Loucy (cell line): ENCODE data around the gene PDXK.

Experiments
- H2AFZ ChIP-seq: fragments of 200-600 bp; sonication (generic); 2 replicates; pipeline ENCODE4 v1.6.0; 2016; ENCODE audit warnings: antibody characterized with exemption, mild to moderate bottlenecking, low read length, moderate library complexity
- H3F3A ChIP-seq: fragments of 200-600 bp; 2 replicates; pipeline ENCODE4 v1.6.0; 2016; ENCODE audit warnings: antibody characterized with exemption, low read depth, mild to moderate bottlenecking
- H3K27me3 ChIP-seq: fragments of 200-600 bp; sonication (generic); 2 replicates; pipeline ENCODE4 v1.6.1; 2014; ENCODE audit warnings: low read length, mild to moderate bottlenecking; ENCODE audit not compliant: insufficient read depth, poor library complexity, severe bottlenecking
- H3K36me3 ChIP-seq: fragments of 200-600 bp; sonication (generic); 2 replicates; pipeline ENCODE4 v1.6.1; 2016; ENCODE audit warnings: low read length; ENCODE audit not compliant: insufficient read depth
- H3K4me1 ChIP-seq: fragments of 200-600 bp; sonication (generic); 2 replicates; pipeline ENCODE4 v1.5.1; 2014; ENCODE audit warnings: low read length, mild to moderate bottlenecking; ENCODE audit not compliant: insufficient read depth, poor library complexity, severe bottlenecking
- H3K4me2 ChIP-seq: fragments of 200-600 bp; sonication (generic); 2 replicates; pipeline ENCODE4 v1.6.0; 2014; ENCODE audit warnings: antibody characterized with exemption, low read length, low read depth, mild to moderate bottlenecking; ENCODE audit not compliant: poor library complexity, severe bottlenecking
- H3K4me3 ChIP-seq: fragments of 200-600 bp; sonication (generic); 2 replicates; pipeline ENCODE4 v1.5.1; 2014; ENCODE audit warnings: low read length, mild to moderate bottlenecking, mixed read lengths; ENCODE audit not compliant: poor library complexity, severe bottlenecking
- H3K79me2 ChIP-seq: fragments of 200-600 bp; sonication (generic); 2 replicates; pipeline ENCODE4 v1.6.1; 2014; ENCODE audit warnings: low read length; ENCODE audit not compliant: insufficient read depth
- H3K9ac ChIP-seq: fragments of 200-600 bp; sonication (generic); 2 replicates; pipeline ENCODE4 v1.6.0; 2014; ENCODE audit warnings: mild to moderate bottlenecking, low read depth, low read length, moderate library complexity; ENCODE audit not compliant: poor library complexity, severe bottlenecking
- H3K9me2 ChIP-seq: fragments of 200-600 bp; sonication (generic); replicated peaks from 2 replicates; pipeline ENCODE4 v1.6.1; 2016; ENCODE audit warnings: low read depth, low read length, mixed read lengths
- H3K9me3 ChIP-seq: fragments of 200-600 bp; sonication (generic); 2 replicates; pipeline ENCODE4 v1.6.1; 2014; ENCODE audit warnings: mild to moderate bottlenecking, antibody characterized with exemption, low read length, low read depth; ENCODE audit not compliant: insufficient read depth
- H4K20me1 ChIP-seq: fragments of 200-600 bp; sonication (generic); 2 replicates; pipeline ENCODE4 v1.6.0; 2014; ENCODE audit warnings: antibody characterized with exemption, low read length, mild to moderate bottlenecking; ENCODE audit not compliant: insufficient read depth, poor library complexity, severe bottlenecking
- CTCF ChIP-seq: fragments of 200-600 bp; sonication (generic); conservative IDR thresholded peaks from 2 replicates; pipeline ENCODE4 v1.5.1; 2014; ENCODE audit warnings: mild to moderate bottlenecking, antibody characterized with exemption, low read length
- EZH2phosphoT487 ChIP-seq: fragments of 200-600 bp; IDR thresholded peaks from 2 replicates; pipeline ENCODE4 v1.6.1; 2018; ENCODE audit warnings: antibody characterized with exemption, mild to moderate bottlenecking, moderate library complexity, borderline replicate concordance

The PDXK gene

GRCh38 chr21:43748622-43749021 is 29.7 kb downstream of the PDXK start:
- H3K9ac ChIP-seq: no peak overlapping the region
- H2AFZ ChIP-seq: no peak overlapping the region
- H4K20me1 ChIP-seq: no peaks in the 10 kb centered on the region
- no peaks in the 10 kb centered on the region for H3K4me1 ChIP-seq
- no peaks in the 10 kb centered on the region for H3K9me2 ChIP-seq
- H3K4me2 ChIP-seq: no peak overlapping the region
- no peaks in the 10 kb centered on the region for H3K9me3 ChIP-seq
- H3K27me3 ChIP-seq: no peaks in the 10 kb centered on the region
- TF ChIP-seq CTCF (no peak), EZH2phosphoT487 (no peak)
- H3K4me3 ChIP-seq: no peak overlapping the region
- H3F3A ChIP-seq: no peaks in the 10 kb centered on the region
- H3K36me3 ChIP-seq: peaks cover 55% of the 10 kb centered on the region; the same call in 1 of the 2 replicates
- H3K79me2 ChIP-seq: no peaks in the 10 kb centered on the region

- Histone ChIP-seq H2AFZ (no peak overlapping the region), H3K9ac (no peak overlapping the region)
These were observed 30.8 kb downstream of the PDXK start for GRCh38 chr21:43749651-43750262.

DNA sequence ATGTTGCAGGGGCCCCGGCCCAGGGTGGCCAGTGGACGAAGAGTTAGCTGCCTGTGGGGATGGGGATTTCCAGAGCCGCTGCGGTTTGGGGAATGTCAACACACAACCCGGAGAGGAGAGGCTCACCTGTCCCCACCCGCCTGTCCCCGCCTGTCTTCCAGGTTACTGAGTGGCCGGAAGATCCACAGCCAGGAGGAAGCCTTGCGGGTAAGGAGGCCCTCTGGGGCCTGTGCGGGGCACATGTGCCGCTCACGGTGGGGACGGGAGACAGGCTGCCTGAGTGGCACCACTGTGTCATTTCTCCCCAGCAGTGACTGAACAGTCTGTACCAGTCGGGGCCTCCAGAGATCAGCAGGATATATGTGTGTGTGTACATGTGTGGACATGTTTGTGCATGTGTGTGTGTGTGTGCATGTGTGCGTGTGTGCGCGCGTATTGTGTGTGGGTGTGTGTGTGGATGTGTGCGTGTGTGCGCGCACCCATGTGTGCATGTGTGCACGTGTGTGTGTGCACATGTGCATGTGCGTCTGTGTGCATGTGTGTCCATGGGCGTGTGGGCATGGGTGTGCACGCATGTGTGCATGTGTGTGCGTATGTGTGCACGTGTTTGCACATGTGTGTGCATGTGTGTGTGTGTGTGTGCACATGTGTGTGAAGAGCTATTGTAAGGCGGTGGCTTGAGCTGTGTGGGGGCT is 31.6 kb downstream of the PDXK start:
- Histone ChIP-seq H3K4me1 (no peaks in the 10 kb centered on the region), H4K20me1 (no peaks in the 10 kb centered on the region), H3K79me2 (no peaks in the 10 kb centered on the region), H3K4me3 (no peak overlapping the region), H3K4me2 (no peak overlapping the region), H3F3A (no peaks in the 10 kb centered on the region), H3K27me3 (no peaks in the 10 kb centered on the region), H3K9me2 (no peaks in the 10 kb centered on the region), H3K9me3 (no peaks in the 10 kb centered on the region), H3K9ac (no peak overlapping the region), H3K36me3 (peaks cover 50% of the 10 kb centered on the region; the same call in 1 of the 2 replicates), H2AFZ (no peak overlapping the region)
- TF ChIP-seq EZH2phosphoT487 (no peak), CTCF (no peak)

More at GRCh38 chr21:43749651-43750262, 30.8 kb downstream of the PDXK start:
- Histone ChIP-seq H3K4me1 (no peaks in the 10 kb centered on the region), H3K9me2 (no peaks in the 10 kb centered on the region), H4K20me1 (no peaks in the 10 kb centered on the region), H3K9me3 (no peaks in the 10 kb centered on the region), H3K4me3 (no peak overlapping the region), H3F3A (no peaks in the 10 kb centered on the region), H3K4me2 (no peak overlapping the region), H3K36me3 (peaks cover 53% of the 10 kb centered on the region; the same call in 1 of the 2 replicates), H3K27me3 (no peaks in the 10 kb centered on the region), H3K79me2 (no peaks in the 10 kb centered on the region)
- TF ChIP-seq EZH2phosphoT487: no peak
- no peak for TF ChIP-seq CTCF
